IMR-90 (cell line): ENCODE data around the gene NT5C3A. TPM values are rescaled to one million over a fixed set of nuclear protein-coding genes. Genes with fewer than 3 reads are reported as not detected.
"Not testable (repeated sequence)": the region's sequence is repeated elsewhere in the genome, so short reads cannot be mapped to it uniquely, and the experiment has no call there.

Experiments
- ATAC-seq: fragments of 200-7000 bp; cut with Tn5 transposase; 2 replicates; pipeline ENCODE4 v1.9.1; 2020; ENCODE audit warnings: low read depth, mild to moderate bottlenecking, moderate library complexity
- BruUV-seq: library from RNA; stranded (reverse); fragments of 400-500 nt; replicated peaks from 2 replicates; lab custom pipeline; 2021; lab: Mats Ljungman, UMichigan
- CTCF ChIA-PET: fragments of 300-600 bp; formaldehyde crosslinking; extraction: SDS; loops from one replicate; lab custom pipeline; 2021; ENCODE audit warnings: antibody characterized with exemption; lab: Yijun Ruan, JAX
- POLR2A ChIA-PET: fragments of 300-600 bp; sonication (Branson Sonifier 250); formaldehyde crosslinking; loops from one replicate; lab custom pipeline; 2022; ENCODE audit warnings: antibody characterized with exemption; ENCODE audit not compliant: unreplicated experiment; lab: Charles Lee
- DNase-seq: peaks from one replicate; pipeline ENCODE4 v3.0.0; 2013
- H2AFZ ChIP-seq: replicated peaks from 2 replicates; pipeline ENCODE3; 2013; ENCODE audit warnings: low read length, mild to moderate bottlenecking; ENCODE audit not compliant: poor library complexity
- H2AK5ac ChIP-seq: 2 replicates; pipeline ENCODE4 v1.6.1; 2013; ENCODE audit warnings: low read depth, low read length, inconsistent platforms
- H2AK9ac ChIP-seq: replicated peaks from 2 replicates; pipeline ENCODE3; 2013; ENCODE audit warnings: mild to moderate bottlenecking, low read depth, low read length, moderate library complexity; ENCODE audit not compliant: poor library complexity
- H2BK120ac ChIP-seq: 2 replicates; pipeline ENCODE4 v1.6.1; 2013; ENCODE audit warnings: low read depth, low read length, inconsistent platforms
- H2BK15ac ChIP-seq: 3 replicates; pipeline ENCODE4 v1.6.1; 2013; ENCODE audit warnings: low read depth, low read length, inconsistent platforms
- H2BK20ac ChIP-seq: 2 replicates; pipeline ENCODE4 v1.6.1; 2013; ENCODE audit warnings: low read depth, mild to moderate bottlenecking, inconsistent platforms, low read length, moderate library complexity
- H2BK5ac ChIP-seq: 2 replicates; pipeline ENCODE4 v1.6.1; 2013; ENCODE audit warnings: mild to moderate bottlenecking, low read depth, low read length, inconsistent platforms; ENCODE audit not compliant: poor library complexity, severe bottlenecking
- H3K14ac ChIP-seq: replicated peaks from 2 replicates; pipeline ENCODE4 v1.6.1; 2013; ENCODE audit warnings: low read depth, low read length, inconsistent platforms
- H3K18ac ChIP-seq: 2 replicates; pipeline ENCODE4 v1.6.1; 2013; ENCODE audit warnings: low read depth, low read length, control low read depth
- H3K23ac ChIP-seq: 2 replicates; pipeline ENCODE4 v1.6.1; 2013; ENCODE audit warnings: low read depth, low read length, inconsistent platforms
- H3K27ac ChIP-seq: 2 replicates; pipeline ENCODE4 v1.5.1; 2013; ENCODE audit warnings: mild to moderate bottlenecking, control low read depth, low read length; ENCODE audit not compliant: insufficient read depth
- H3K27me3 ChIP-seq: 2 replicates; pipeline ENCODE4 v1.6.1; 2013; ENCODE audit warnings: low read length; ENCODE audit not compliant: control insufficient read depth, insufficient read depth
- H3K36me3 ChIP-seq: 2 replicates; pipeline ENCODE4 v1.6.1; 2013; ENCODE audit warnings: low read length, mixed read lengths; ENCODE audit not compliant: control insufficient read depth, insufficient read depth
- H3K4ac ChIP-seq: 2 replicates; pipeline ENCODE4 v1.6.1; 2013; ENCODE audit warnings: low read depth, low read length, inconsistent platforms
- H3K4me1 ChIP-seq: 2 replicates; pipeline ENCODE4 v1.6.1; 2013; ENCODE audit warnings: low read length, mixed read lengths; ENCODE audit not compliant: control insufficient read depth, insufficient read depth
- H3K4me2 ChIP-seq: 2 replicates; pipeline ENCODE4 v1.6.1; 2013; ENCODE audit warnings: low read depth, mild to moderate bottlenecking, control low read depth, low read length, moderate library complexity
- H3K4me3 ChIP-seq: 2 replicates; pipeline ENCODE4 v1.5.1; 2013; ENCODE audit warnings: low read depth, mild to moderate bottlenecking, control low read depth, low read length, moderate library complexity; ENCODE audit not compliant: insufficient read depth
- H3K56ac ChIP-seq: 2 replicates; pipeline ENCODE4 v1.6.1; 2013; ENCODE audit warnings: low read length, inconsistent platforms; ENCODE audit not compliant: insufficient read depth; ENCODE audit errors: extremely low read depth
- H3K79me1 ChIP-seq, 2 experiments: 2 replicates each; pipeline ENCODE4 v1.6.1; 2013; ENCODE audit warnings: low read length in 2 of 2, inconsistent platforms in 1 of 2, low read depth in 1 of 2
- H3K9ac ChIP-seq: 2 replicates; pipeline ENCODE4 v1.6.1; 2013; ENCODE audit warnings: low read depth, low read length, control low read depth
- H3K9me1 ChIP-seq: 2 replicates; pipeline ENCODE4 v1.6.1; 2013; ENCODE audit warnings: low read length, inconsistent platforms; ENCODE audit not compliant: insufficient read depth
- H3K9me3 ChIP-seq: 2 replicates; pipeline ENCODE4 v1.6.1; 2013; ENCODE audit warnings: low read length; ENCODE audit not compliant: control insufficient read depth, insufficient read depth
- H4K20me1 ChIP-seq: 2 replicates; pipeline ENCODE4 v1.6.1; 2013; ENCODE audit warnings: low read length, inconsistent platforms; ENCODE audit not compliant: insufficient read depth
- H4K5ac ChIP-seq: 2 replicates; pipeline ENCODE4 v1.6.1; 2013; ENCODE audit warnings: mild to moderate bottlenecking, low read depth, low read length, control low read depth
- H4K8ac ChIP-seq, 2 experiments: 2 replicates each; pipeline ENCODE4 v1.6.1; 2013; ENCODE audit warnings: low read depth in 2 of 2, low read length in 2 of 2, control low read depth in 1 of 2, inconsistent platforms in 1 of 2
- H4K91ac ChIP-seq: 2 replicates; pipeline ENCODE4 v1.6.1; 2013; ENCODE audit warnings: low read depth, low read length, inconsistent platforms; ENCODE audit not compliant: insufficient read depth
- CEBPB ChIP-seq: IDR thresholded peaks from 2 replicates; pipeline ENCODE4 v1.6.1; 2012; ENCODE audit warnings: low read depth, low read length, improper control_type of control experiment
- whole genome bisulfite sequencing, 2 experiments: methylation state at CpG; one replicate each; pipeline versions ENCODE4 v1.1.5 to v1.1.7; 2013; ENCODE audit warnings: missing lambda C conversion rate in 2 of 2; ENCODE audit not compliant: insufficient read length in 1 of 2; ENCODE audit errors: extremely low coverage in 2 of 2; 5-methylcytosine and 5-hydroxymethylcytosine counted together
- dilution Hi-C: fragments of 300-500 bp; cut with HindIII; formaldehyde crosslinking; loops from one replicate; pipeline ENCODE4 v1.14.3; 2018; ENCODE audit warnings: low sequenced_read_pairs; ENCODE audit not compliant: unreplicated experiment
- in situ Hi-C: fragments of 300-500 bp; cut with MboI; formaldehyde crosslinking; loops from 3 replicates; pipeline ENCODE4 v1.14.3; 2019; ENCODE audit warnings: low sequenced_read_pairs, inconsistent platforms, mixed read lengths
- intact Hi-C: fragments of 100-400 bp; cut with micrococcal nuclease; formaldehyde crosslinking; loops from 2 replicates; pipeline ENCODE4 v1.10.0; 2022
- polyA plus RNA-seq, 3 experiments: library from polyadenylated mRNA; depleted of rRNA; stranded (reverse); fragments of >200 nt; gene quantifications; 2 replicates each; pipeline ENCODE4 v1.2.3, GENCODE V29; 2012; ENCODE audit warnings: low replicate concordance in 1 of 3
- total RNA-seq: library from RNA; depleted of rRNA; stranded (reverse); fragments of >200 nt; gene quantifications from 2 replicates; pipeline ENCODE4 v1.2.3, GENCODE V29; 2012

NT5C3A gene
- total and polyA plus RNA-seq, 2 of the 4 experiments (the other 2 are of a cell fraction), result 11.3 to 12.2 TPM

DNA sequence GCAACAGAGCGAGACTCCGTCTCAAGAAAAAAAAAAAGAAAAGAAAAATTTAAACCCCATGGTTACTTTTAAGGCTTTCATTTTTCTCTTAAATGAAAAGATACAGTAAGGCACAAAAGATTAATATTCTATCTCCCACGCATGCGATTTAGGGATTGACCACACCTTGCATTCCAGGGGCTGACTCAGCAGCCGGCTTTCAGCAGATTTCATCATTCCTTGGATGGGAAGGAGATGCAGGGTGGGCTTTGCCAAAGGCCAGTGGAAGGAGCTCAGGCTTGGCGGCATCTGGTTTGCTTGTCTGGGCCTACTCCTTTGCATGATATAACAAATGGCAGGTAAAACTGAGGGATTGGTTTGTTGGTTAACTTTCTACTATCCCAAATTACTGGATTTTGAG is 83.3 kb downstream of the NT5C3A start:
- H3K56ac ChIP-seq, H4K20me1 ChIP-seq, CTCF ChIA-PET, H3K4me3 ChIP-seq, H3K14ac ChIP-seq, H3K4me1 ChIP-seq, H3K79me1 ChIP-seq, H3K18ac ChIP-seq, H2AK9ac ChIP-seq, BruUV-seq, H3K23ac ChIP-seq, in situ Hi-C loops, ATAC-seq, H3K27me3 ChIP-seq, H2AK5ac ChIP-seq, H4K5ac ChIP-seq, H3K9ac ChIP-seq, H3K9me3 ChIP-seq, H2BK5ac ChIP-seq, H3K4me2 ChIP-seq, H3K9me1 ChIP-seq, dilution Hi-C loops, H3K27ac ChIP-seq, intact Hi-C loops, POLR2A ChIA-PET, H2AFZ ChIP-seq: not testable (repeated sequence)
- WGBS, 2 experiments, result no CpG with 5 or more reads among the region's 6 CpGs
- Histone ChIP-seq H4K91ac (peak overlapping the region; percentile 61; the same call in 1 of the 2 replicates), H3K36me3 (peaks cover 15% of the 10 kb centered on the region), H4K8ac (peak overlapping the region in 1 of 2 experiments; percentile 75; a peak in 1 of 4 replicates), H2BK120ac (peak overlapping the region; percentile 77), H2BK15ac (peak overlapping the region; percentile 59; the same call in 1 of the 3 replicates), H2BK20ac (peak overlapping the region; percentile 89; the same call in 1 of the 2 replicates), H3K4ac (peak overlapping the region; percentile 79)
- peak; percentile 72 for TF ChIP-seq CEBPB
- DNase-seq, result peak; percentile 71

DNA sequence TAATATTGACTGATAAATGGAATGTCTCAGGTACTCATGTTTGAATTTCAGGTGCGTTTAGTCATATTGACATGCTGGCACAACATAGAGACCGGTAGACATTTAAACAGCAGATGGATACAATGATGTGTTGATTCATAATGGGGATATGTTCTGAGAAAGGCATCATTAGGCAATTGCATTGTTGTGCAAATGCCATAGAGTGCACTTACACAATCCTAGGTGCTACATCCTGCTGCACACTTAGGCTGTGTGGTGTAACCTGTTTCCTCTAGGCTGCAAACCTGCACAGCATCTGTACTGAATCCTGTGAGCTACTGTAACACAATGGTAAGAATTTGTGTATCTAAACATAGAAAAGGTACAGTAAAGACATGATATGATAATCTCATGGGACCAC is 85.4 kb downstream of the NT5C3A start:
- H3K4me1 ChIP-seq, H2AK9ac ChIP-seq, H2BK20ac ChIP-seq, in situ Hi-C loops, H4K20me1 ChIP-seq, H2AFZ ChIP-seq, CTCF ChIA-PET, H2AK5ac ChIP-seq, H3K4me3 ChIP-seq, H3K56ac ChIP-seq, BruUV-seq, ATAC-seq, H4K91ac ChIP-seq, H3K9me3 ChIP-seq, dilution Hi-C loops, H3K14ac ChIP-seq, H3K27me3 ChIP-seq, H3K23ac ChIP-seq, H3K4me2 ChIP-seq, H2BK15ac ChIP-seq, intact Hi-C loops, H3K27ac ChIP-seq, H4K8ac ChIP-seq, H2BK120ac ChIP-seq, H3K4ac ChIP-seq, H3K18ac ChIP-seq, POLR2A ChIA-PET, H2BK5ac ChIP-seq, H4K5ac ChIP-seq, DNase-seq, H3K9ac ChIP-seq, H3K9me1 ChIP-seq, H3K79me1 ChIP-seq: not testable (repeated sequence)
- peaks cover 15% of the 10 kb centered on the region for H3K36me3 ChIP-seq
- WGBS, 2 experiments, result 100% methylated on average over 1 of the region's 2 CpGs; no CpG with 5 or more reads in 1 of the 2 experiments
